ENCODE results near the gene SLC25A33.

DNA sequence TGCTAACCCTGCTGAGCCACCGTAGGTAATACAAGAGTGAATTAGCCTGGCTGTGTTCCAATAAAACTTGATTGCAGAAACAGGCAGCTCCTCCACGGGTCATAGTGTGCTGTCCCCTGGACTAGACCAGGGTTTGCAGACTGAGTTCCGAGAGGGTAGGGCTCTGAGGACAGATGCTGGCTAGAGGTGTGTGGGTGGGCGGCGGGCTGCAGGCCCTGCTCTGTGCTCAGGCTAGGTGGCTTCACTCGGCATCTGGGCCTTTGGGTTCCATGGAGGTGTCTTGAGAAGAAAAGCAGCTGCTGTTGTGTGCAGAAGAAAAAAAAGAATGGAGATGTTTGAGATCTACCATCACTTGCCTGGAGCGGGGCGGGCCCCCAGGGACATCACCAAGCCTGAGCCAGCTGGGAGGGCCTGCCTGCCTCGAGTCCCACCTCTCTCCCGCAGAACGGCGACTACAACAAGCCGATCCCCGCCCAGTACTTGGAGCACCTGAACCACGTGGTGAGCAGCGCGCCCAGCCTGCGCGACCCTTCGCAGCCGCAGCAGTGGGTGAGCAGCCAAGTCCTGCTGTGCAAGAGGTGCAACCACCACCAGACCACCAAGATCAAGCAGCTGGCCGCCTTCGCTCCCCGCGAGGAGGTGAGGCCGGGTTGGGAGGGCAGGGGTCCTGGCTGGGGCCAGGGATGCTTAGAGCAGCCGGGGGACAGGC is 57.3 kb downstream of the SLC25A33 start:
- TF ChIP-seq POLR2AphosphoS5 (IDR thresholded peaks at IDR 0.05; ENCODE audit: low read depth, low read length) (no peak), POLR2A (IDR thresholded peaks at IDR 0.05; ENCODE audit: low read depth, low read length) (no peak), TAF1 (IDR thresholded peaks at IDR 0.05; ENCODE audit: borderline replicate concordance, low read depth, low read length) (no peak)
